A549 (cell line): ENCODE results near the gene GABRR3. TPM values are rescaled to one million over a fixed set of nuclear protein-coding genes. Genes with fewer than 3 reads are reported as not detected.

Experiments used
- ATAC-seq, 2 experiments: fragments of 200-7000 bp in 1 of 2; fragments of >200 bp in 1 of 2; cut with Nextera tagmentation in 1 of 2; cut with Tn5 transposase in 1 of 2; 3 replicates each; pipeline versions ENCODE4 v1.8.0 to v1.9.1; 2018 to 2020; ENCODE audit warnings: mild to moderate bottlenecking in 1 of 2, moderate library complexity in 1 of 2
- CTCF ChIA-PET: fragments of 300-600 bp; sonication (Branson Sonifier 250); formaldehyde crosslinking; extraction: SDS; loops from one replicate; lab custom pipeline; 2021; ENCODE audit warnings: antibody characterized with exemption, inconsistent platforms; lab: Yijun Ruan, JAX
- POLR2A ChIA-PET: fragments of 350-600 bp; formaldehyde crosslinking; extraction: SDS; loops from one replicate; lab custom pipeline; 2021; ENCODE audit warnings: antibody characterized with exemption, inconsistent platforms; lab: Yijun Ruan, JAX
- DNase-seq, 2 experiments: peaks; one replicate each; pipeline versions ENCODE4 v3.0.0 to v3.0.0-alpha.2; 2011 to 2016; ENCODE audit warnings: low read depth in 1 of 2, low spot score in 1 of 2
- FAIRE-seq: peaks from 2 replicates; lab custom pipeline; 2011; peaks lifted over from hg19 to GRCh38; lab: Jason Lieb, UNC
- H3K27ac ChIP-seq, 2 experiments: fragments of >200 bp; sonication (Bioruptor Twin); formaldehyde crosslinking; 3 replicates each; pipeline ENCODE4 v1.5.1; 2016 to 2017
- H3K4me1 ChIP-seq: fragments of >200 bp; sonication (Bioruptor Twin); formaldehyde crosslinking; 3 replicates; pipeline ENCODE4 v1.6.1; 2016
- H3K4me2 ChIP-seq: fragments of >200 bp; sonication (Bioruptor Twin); formaldehyde crosslinking; 3 replicates; pipeline ENCODE4 v1.6.1; 2016
- H3K4me3 ChIP-seq: fragments of >200 bp; sonication (Bioruptor Twin); formaldehyde crosslinking; 3 replicates; pipeline ENCODE4 v1.5.1; 2016
- H3K9me3 ChIP-seq: fragments of >200 bp; sonication (Bioruptor Twin); formaldehyde crosslinking; 3 replicates; pipeline ENCODE4 v1.6.1; 2016
- CBX8 ChIP-seq: fragments of 200-600 bp; sonication (generic); IDR thresholded peaks from 2 replicates; pipeline ENCODE4 v1.6.1; 2016
- CHD2 ChIP-seq: fragments of 150-350 bp; IDR thresholded peaks from 2 replicates; pipeline ENCODE4 v1.6.1; 2014; ENCODE audit warnings: low read length; ENCODE audit not compliant: partially characterized antibody
- EHMT2 ChIP-seq: fragments of 200-600 bp; sonication (generic); IDR thresholded peaks from 2 replicates; pipeline ENCODE4 v1.6.1; 2016; ENCODE audit warnings: antibody characterized with exemption, low read depth, mild to moderate bottlenecking, moderate library complexity
- JUN ChIP-seq, 2 experiments: fragments of >200 bp; sonication (Bioruptor Twin); formaldehyde crosslinking; IDR thresholded peaks; 2 replicates in 1 of 2; 3 replicates in 1 of 2; pipeline ENCODE4 v1.6.1; 2016 to 2017
- KDM1A ChIP-seq: fragments of 200-600 bp; sonication (generic); IDR thresholded peaks from 2 replicates; pipeline ENCODE4 v1.6.1; 2016; ENCODE audit warnings: low read depth, mild to moderate bottlenecking
- KDM5A ChIP-seq: fragments of 200-600 bp; sonication (generic); IDR thresholded peaks from 2 replicates; pipeline ENCODE4 v1.6.1; 2016; ENCODE audit warnings: antibody characterized with exemption, mild to moderate bottlenecking
- NFE2L2 ChIP-seq: fragments of 150-350 bp; conservative IDR thresholded peaks from 2 replicates; pipeline ENCODE4 v1.6.1; 2014; ENCODE audit warnings: low read length
- NR3C1 ChIP-seq: fragments of >200 bp; sonication (Bioruptor Twin); formaldehyde crosslinking; IDR thresholded peaks from 3 replicates; pipeline ENCODE4 v1.6.1; 2017
- PHF8 ChIP-seq: fragments of 200-600 bp; sonication (generic); IDR thresholded peaks from 2 replicates; pipeline ENCODE4 v1.6.1; 2016; ENCODE audit warnings: low read depth, mild to moderate bottlenecking, antibody characterized with exemption, moderate library complexity, borderline replicate concordance
- POLR2A ChIP-seq: IDR thresholded peaks from 2 replicates; pipeline ENCODE4 v1.6.1; 2012; ENCODE audit warnings: mild to moderate bottlenecking, low read length
- POLR2AphosphoS2 ChIP-seq: conservative IDR thresholded peaks from 2 replicates; pipeline ENCODE4 v1.6.1; 2012; ENCODE audit warnings: low read length, improper control_type of control experiment, inconsistent platforms
- RFX5 ChIP-seq: fragments of 450-650 bp; IDR thresholded peaks from 2 replicates; pipeline ENCODE4 v1.7.1; 2014; ENCODE audit warnings: antibody characterized with exemption, mild to moderate bottlenecking, moderate library complexity
- SMC3 ChIP-seq: fragments of >200 bp; sonication (Bioruptor Twin); formaldehyde crosslinking; IDR thresholded peaks from 3 replicates; pipeline ENCODE4 v1.6.1; 2018; ENCODE audit warnings: inconsistent platforms
- TP53 ChIP-seq: fragments of 250-450 bp; sonication (Bioruptor Pico); IDR thresholded peaks from 2 replicates; pipeline ENCODE4 v1.5.0; 2021; ENCODE audit warnings: mild to moderate bottlenecking, moderate library complexity
- ZC3H11A ChIP-seq: fragments of 450-650 bp; IDR thresholded peaks from 2 replicates; pipeline ENCODE4 v1.6.1; 2014; ENCODE audit warnings: antibody characterized with exemption, mild to moderate bottlenecking
- ZFP36 ChIP-seq: fragments of 450-650 bp; IDR thresholded peaks from 2 replicates; pipeline ENCODE4 v1.6.1; 2014; ENCODE audit warnings: borderline replicate concordance; ENCODE audit not compliant: partially characterized antibody
- ZNF302 ChIP-seq: fragments of 250-450 bp; sonication (Bioruptor Pico); IDR thresholded peaks from 2 replicates; pipeline ENCODE4 v1.9.0; 2021; ENCODE audit warnings: inconsistent platforms, mild to moderate bottlenecking, moderate library complexity
- WGBS: methylation state at CpG from one replicate; pipeline ENCODE4 v1.1.6; 2017; ENCODE audit errors: missing lambda C conversion rate; 5-methylcytosine and 5-hydroxymethylcytosine counted together
- polyA plus RNA-seq, 4 experiments: library from polyadenylated mRNA; depleted of rRNA in 3 of 4; stranded (reverse); fragments of >200 nt; fragmentation: RNase III in 1 of 4; extraction: RNeasy Plus Mini Kit Qiagen cat#74134 plus additional on column Dnase treatment in 1 of 4; gene quantifications; 2 replicates in 3 of 4; 3 replicates in 1 of 4; pipeline ENCODE4 v1.2.3, GENCODE V29; 2011 to 2017
- TF ChIP-seq, protein P1 (sequence below): fragments of >200 bp; sonication (Bioruptor Twin); formaldehyde crosslinking; IDR thresholded peaks from 3 replicates; pipeline ENCODE4 v1.5.1; 2016
- TF ChIP-seq, protein P2 (sequence below): fragments of >200 bp; sonication (Bioruptor Twin); formaldehyde crosslinking; IDR thresholded peaks from 2 replicates; pipeline ENCODE4 v1.6.1; 2016
- TF ChIP-seq, protein P3 (sequence below): fragments of 250-450 bp; sonication (Bioruptor Pico); IDR thresholded peaks from 2 replicates; pipeline ENCODE4 v1.5.0; 2020; ENCODE audit warnings: low read depth, mild to moderate bottlenecking, moderate library complexity
- TF ChIP-seq, protein P4 (sequence below): fragments of 450-650 bp; IDR thresholded peaks from 2 replicates; pipeline ENCODE4 v1.6.1; 2014; ENCODE audit warnings: antibody characterized with exemption
- TF ChIP-seq, protein P5 (sequence below): IDR thresholded peaks from 2 replicates; pipeline ENCODE4 v1.6.1; 2012
- TF ChIP-seq, protein P6 (sequence below): fragments of 150-350 bp; IDR thresholded peaks from 2 replicates; pipeline ENCODE4 v1.6.1; 2014; ENCODE audit warnings: low read depth, mild to moderate bottlenecking, low read length

The GABRR3 gene
- polyA plus RNA-seq, 2 of the 4 experiments (the other 2 are of a cell fraction), result not detected

DNA sequence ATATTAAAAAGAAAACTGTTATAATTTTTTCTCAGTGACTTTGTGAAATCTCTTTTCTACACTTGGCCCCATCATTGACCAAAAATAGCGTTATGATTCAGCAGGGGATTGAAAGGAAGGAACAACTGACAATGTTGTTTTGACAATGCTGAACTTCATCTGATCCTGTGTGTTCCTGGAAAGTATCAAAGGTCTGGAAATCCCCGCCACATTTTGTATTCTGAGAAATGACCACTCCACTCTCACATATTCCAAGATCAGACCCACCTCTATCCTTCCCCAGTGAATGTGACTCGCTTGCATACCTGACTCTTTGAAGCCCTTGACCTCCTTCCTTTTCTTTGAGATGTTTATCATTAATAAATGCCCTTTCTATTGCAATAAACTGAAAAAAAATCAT is 53.2 kb downstream of the GABRR3 start:
- POLR2A ChIA-PET, result no interaction called here
- Histone ChIP-seq H3K4me2 (no peak overlapping the region), H3K9me3 (no peaks in the 10 kb centered on the region), H3K4me3 (no peak overlapping the region), H3K27ac (no peak overlapping the region), H3K4me1 (no peaks in the 10 kb centered on the region)
- FAIRE-seq, result no peak
- CTCF ChIA-PET, result no interaction called here
- TF ChIP-seq ZFP36, result no peak
- TF ChIP-seq KDM1A, result no peak
- no peak for TF ChIP-seq KDM5A
- TF ChIP-seq, protein P1, sequence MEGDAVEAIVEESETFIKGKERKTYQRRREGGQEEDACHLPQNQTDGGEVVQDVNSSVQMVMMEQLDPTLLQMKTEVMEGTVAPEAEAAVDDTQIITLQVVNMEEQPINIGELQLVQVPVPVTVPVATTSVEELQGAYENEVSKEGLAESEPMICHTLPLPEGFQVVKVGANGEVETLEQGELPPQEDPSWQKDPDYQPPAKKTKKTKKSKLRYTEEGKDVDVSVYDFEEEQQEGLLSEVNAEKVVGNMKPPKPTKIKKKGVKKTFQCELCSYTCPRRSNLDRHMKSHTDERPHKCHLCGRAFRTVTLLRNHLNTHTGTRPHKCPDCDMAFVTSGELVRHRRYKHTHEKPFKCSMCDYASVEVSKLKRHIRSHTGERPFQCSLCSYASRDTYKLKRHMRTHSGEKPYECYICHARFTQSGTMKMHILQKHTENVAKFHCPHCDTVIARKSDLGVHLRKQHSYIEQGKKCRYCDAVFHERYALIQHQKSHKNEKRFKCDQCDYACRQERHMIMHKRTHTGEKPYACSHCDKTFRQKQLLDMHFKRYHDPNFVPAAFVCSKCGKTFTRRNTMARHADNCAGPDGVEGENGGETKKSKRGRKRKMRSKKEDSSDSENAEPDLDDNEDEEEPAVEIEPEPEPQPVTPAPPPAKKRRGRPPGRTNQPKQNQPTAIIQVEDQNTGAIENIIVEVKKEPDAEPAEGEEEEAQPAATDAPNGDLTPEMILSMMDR, result no peak
- TF ChIP-seq, protein P2, sequence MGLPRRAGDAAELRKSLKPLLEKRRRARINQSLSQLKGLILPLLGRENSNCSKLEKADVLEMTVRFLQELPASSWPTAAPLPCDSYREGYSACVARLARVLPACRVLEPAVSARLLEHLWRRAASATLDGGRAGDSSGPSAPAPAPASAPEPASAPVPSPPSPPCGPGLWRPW, result no peak
- ATAC-seq, result no peak
- DNase-seq, result no peak
- WGBS, result 52% methylated on average over 3 of the region's 3 CpGs

DNA sequence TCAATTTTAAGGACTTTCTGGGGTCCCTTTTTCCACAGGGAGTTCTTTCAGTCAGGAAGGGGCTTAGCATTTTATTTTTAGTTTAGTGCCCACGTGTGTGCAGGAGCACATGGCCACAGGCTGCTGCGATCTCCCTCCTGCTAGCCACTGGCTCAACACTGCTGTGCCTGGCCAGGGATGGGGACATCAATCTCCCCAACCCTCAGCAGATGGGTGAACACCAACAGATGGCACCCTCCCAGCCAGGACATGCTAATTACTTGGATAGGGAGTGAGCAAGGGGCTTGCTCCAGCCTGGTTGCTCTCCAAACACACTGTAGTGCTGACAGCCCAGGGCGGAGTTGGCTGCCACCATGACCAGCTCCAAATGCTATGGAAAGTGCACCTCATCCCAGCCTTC is 55.5 kb downstream of the GABRR3 start:
- H3K9me3 ChIP-seq, result no peaks in the 10 kb centered on the region
- POLR2A ChIA-PET, result no interaction called here
- TF ChIP-seq JUN (IDR thresholded peaks at IDR 0.05) (no peak), ZC3H11A (no peak), ZNF302 (CRISPR knock-in tag) (no peak), TP53 (CRISPR knock-in tag) (no peak), PHF8 (no peak), NFE2L2 (no peak), RFX5 (no peak), POLR2A (no peak), CHD2 (no peak), NR3C1 (no peak), EHMT2 (no peak), CBX8 (no peak), SMC3 (no peak), POLR2AphosphoS2 (no peak)
- TF ChIP-seq, protein P3, sequence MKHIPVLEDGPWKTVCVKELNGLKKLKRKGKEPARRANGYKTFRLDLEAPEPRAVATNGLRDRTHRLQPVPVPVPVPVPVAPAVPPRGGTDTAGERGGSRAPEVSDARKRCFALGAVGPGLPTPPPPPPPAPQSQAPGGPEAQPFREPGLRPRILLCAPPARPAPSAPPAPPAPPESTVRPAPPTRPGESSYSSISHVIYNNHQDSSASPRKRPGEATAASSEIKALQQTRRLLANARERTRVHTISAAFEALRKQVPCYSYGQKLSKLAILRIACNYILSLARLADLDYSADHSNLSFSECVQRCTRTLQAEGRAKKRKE (CRISPR knock-in tag), result no peak
- TF ChIP-seq, protein P1, result no peak
- TF ChIP-seq, protein P4, sequence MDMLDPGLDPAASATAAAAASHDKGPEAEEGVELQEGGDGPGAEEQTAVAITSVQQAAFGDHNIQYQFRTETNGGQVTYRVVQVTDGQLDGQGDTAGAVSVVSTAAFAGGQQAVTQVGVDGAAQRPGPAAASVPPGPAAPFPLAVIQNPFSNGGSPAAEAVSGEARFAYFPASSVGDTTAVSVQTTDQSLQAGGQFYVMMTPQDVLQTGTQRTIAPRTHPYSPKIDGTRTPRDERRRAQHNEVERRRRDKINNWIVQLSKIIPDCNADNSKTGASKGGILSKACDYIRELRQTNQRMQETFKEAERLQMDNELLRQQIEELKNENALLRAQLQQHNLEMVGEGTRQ, result no peak
- TF ChIP-seq, protein P5, sequence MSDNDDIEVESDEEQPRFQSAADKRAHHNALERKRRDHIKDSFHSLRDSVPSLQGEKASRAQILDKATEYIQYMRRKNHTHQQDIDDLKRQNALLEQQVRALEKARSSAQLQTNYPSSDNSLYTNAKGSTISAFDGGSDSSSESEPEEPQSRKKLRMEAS, result no peak
- TF ChIP-seq, protein P2, result no peak
- TF ChIP-seq, protein P6, sequence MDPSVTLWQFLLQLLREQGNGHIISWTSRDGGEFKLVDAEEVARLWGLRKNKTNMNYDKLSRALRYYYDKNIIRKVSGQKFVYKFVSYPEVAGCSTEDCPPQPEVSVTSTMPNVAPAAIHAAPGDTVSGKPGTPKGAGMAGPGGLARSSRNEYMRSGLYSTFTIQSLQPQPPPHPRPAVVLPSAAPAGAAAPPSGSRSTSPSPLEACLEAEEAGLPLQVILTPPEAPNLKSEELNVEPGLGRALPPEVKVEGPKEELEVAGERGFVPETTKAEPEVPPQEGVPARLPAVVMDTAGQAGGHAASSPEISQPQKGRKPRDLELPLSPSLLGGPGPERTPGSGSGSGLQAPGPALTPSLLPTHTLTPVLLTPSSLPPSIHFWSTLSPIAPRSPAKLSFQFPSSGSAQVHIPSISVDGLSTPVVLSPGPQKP, result no peak
- no peak overlapping the region for H3K27ac ChIP-seq
- CTCF ChIA-PET, result interaction anchor here (0.9 to 1.3 kb wide), 2 partner anchors 8 to 44 kb away, joined by 3 read pairs; no protein-coding TSS in a partner anchor
- FAIRE-seq, result no peak
- WGBS, result 77% methylated on average over 3 of the region's 3 CpGs
- peak in 1 of 2 experiments; percentile 43; a peak in 3 of 6 replicates for ATAC-seq
- no peak overlapping the region for H3K4me3 ChIP-seq
- H3K4me1 ChIP-seq, result no peaks in the 10 kb centered on the region
- DNase-seq, result peak in 1 of 2 experiments; percentile 4
- no peak overlapping the region for H3K4me2 ChIP-seq
